Measurements from ENCODE around the gene MT1HL1. TPM values are rescaled to one million over a fixed set of nuclear protein-coding genes. Genes with fewer than 3 reads are reported as not detected.

The MT1HL1 gene
- not detected in 2 replicates for total RNA-seq (2014; rRNA removed; shearing (Covaris generic))

GRCh38 chr1:237004116-237004515 lies at the start of gene MT1HL1:
Gene MT1HL1, minus strand, starts transcription at chr1:237004441. Its CDS starts 69 bp downstream, at chr1:237004372.
- no peak for DNase-seq (ENCODE audit: low spot score)

GRCh38 chr1:237050915-237051314 lies 46.7 kb upstream of the MT1HL1 start:
- DNase-seq (ENCODE audit: low spot score), result no peak

GRCh38 chr1:237050185-237050584 lies 45.9 kb upstream of the MT1HL1 start:
- no peak for DNase-seq (ENCODE audit: low spot score)

GRCh38 chr1:237048803-237049202 lies 44.6 kb upstream of the MT1HL1 start:
- DNase-seq (ENCODE audit: low spot score), result no peak

- DNase-seq (ENCODE audit: low spot score), result no peak
Measured at GRCh38 chr1:237045278-237046016, 41.2 kb upstream of the MT1HL1 start.

GRCh38 chr1:237043846-237044636 lies 39.8 kb upstream of the MT1HL1 start:
- no peak for DNase-seq (ENCODE audit: low spot score)

GRCh38 chr1:237042892-237043576 lies 38.8 kb upstream of the MT1HL1 start:
- DNase-seq (ENCODE audit: low spot score), result no peak

GRCh38 chr1:237042526-237042891 lies 38.3 kb upstream of the MT1HL1 start:
- DNase-seq (ENCODE audit: low spot score), result no peak

- DNase-seq (ENCODE audit: low spot score), result no peak
Measured at GRCh38 chr1:237041795-237042525, 37.7 kb upstream of the MT1HL1 start, which contains the start of gene RYR2. Gene RYR2, plus strand, starts transcription at chr1:237042184. Its CDS starts 338 bp downstream, at chr1:237042522.

- no peak for DNase-seq (ENCODE audit: low spot score)
Measured at GRCh38 chr1:237041461-237041794, 37.2 kb upstream of the MT1HL1 start.

- no peak for DNase-seq (ENCODE audit: low spot score)
Measured at GRCh38 chr1:237040823-237041222, 36.6 kb upstream of the MT1HL1 start.

GRCh38 chr1:237038211-237038610 lies 34.0 kb upstream of the MT1HL1 start:
- no peak for DNase-seq (ENCODE audit: low spot score)

GRCh38 chr1:237035759-237036158 lies 31.5 kb upstream of the MT1HL1 start:
- no peak for DNase-seq (ENCODE audit: low spot score)

GRCh38 chr1:237033804-237034203 lies 29.6 kb upstream of the MT1HL1 start:
- DNase-seq (ENCODE audit: low spot score), result no peak

- DNase-seq (ENCODE audit: low spot score), result no peak
Measured at GRCh38 chr1:237033061-237033460, 28.8 kb upstream of the MT1HL1 start.

- peak; percentile 80 for DNase-seq (ENCODE audit: low spot score)
Measured at GRCh38 chr1:237032029-237032428, 27.8 kb upstream of the MT1HL1 start.

- DNase-seq (ENCODE audit: low spot score), result no peak
Measured at GRCh38 chr1:237031480-237031879, 27.2 kb upstream of the MT1HL1 start.

- DNase-seq (ENCODE audit: low spot score), result no peak
Measured at GRCh38 chr1:237029850-237030535, 25.8 kb upstream of the MT1HL1 start.

GRCh38 chr1:237029240-237029639 lies 25.0 kb upstream of the MT1HL1 start:
- no peak for DNase-seq (ENCODE audit: low spot score)

- DNase-seq (ENCODE audit: low spot score), result no peak
Measured at GRCh38 chr1:237025358-237026074, 21.3 kb upstream of the MT1HL1 start.

GRCh38 chr1:237018896-237019295 lies 14.7 kb upstream of the MT1HL1 start:
- no peak for DNase-seq (ENCODE audit: low spot score)
